ENCODE results near the gene DDX27.

Gene DDX27

GRCh38 chr20:49184691-49185070 lies 34.5 kb upstream of the DDX27 start:
- Histone ChIP-seq H3K9me2 (replicated peaks; ENCODE audit: control insufficient read depth, low read length) (no peaks in the 10 kb centered on the region), H3K79me2 (ENCODE audit: control insufficient read depth, low read length) (peaks cover 84% of the 10 kb centered on the region), H3K4me1 (ENCODE audit: control insufficient read depth, low read length) (peaks cover 47% of the 10 kb centered on the region), H3K4me2 (ENCODE audit: low read length) (no peak overlapping the region), H3F3A (ENCODE audit: control insufficient read depth, insufficient read depth) (0 out of 2 replicates have a peak, but pooled peaks cover 4% of the 10 kb centered on the region), H3K9me3 (ENCODE audit: control insufficient read depth, insufficient read depth, low read length) (no peaks in the 10 kb centered on the region), H3K27me3 (ENCODE audit: control insufficient read depth, low read length) (no peaks in the 10 kb centered on the region), H4K20me1 (ENCODE audit: control insufficient read depth, insufficient read depth, low read depth, low read length) (peaks cover 36% of the 10 kb centered on the region), H3K27ac (ENCODE audit: low read depth, low read length) (no peak overlapping the region), H3K36me3 (ENCODE audit: control insufficient read depth, low read length) (peaks cover 29% of the 10 kb centered on the region), H3K4me3 (ENCODE audit: low read length) (no peak overlapping the region)
- no peak for TF ChIP-seq CTCF (IDR thresholded peaks at IDR 0.05; ENCODE audit: low read depth, low read length, poor library complexity, severe bottlenecking)
- no peak for TF ChIP-seq EZH2phosphoT487 (IDR thresholded peaks at IDR 0.05; ENCODE audit: borderline replicate concordance, low read length)

- Histone ChIP-seq H3K4me1 (ENCODE audit: control insufficient read depth, low read length) (peaks cover 42% of the 10 kb centered on the region), H3K9me2 (replicated peaks; ENCODE audit: control insufficient read depth, low read length) (no peaks in the 10 kb centered on the region), H3F3A (ENCODE audit: control insufficient read depth, insufficient read depth) (no peaks in the 10 kb centered on the region), H3K27ac (ENCODE audit: low read depth, low read length) (no peak overlapping the region), H3K9me3 (ENCODE audit: control insufficient read depth, insufficient read depth, low read length) (no peaks in the 10 kb centered on the region), H3K4me3 (ENCODE audit: low read length) (no peak overlapping the region), H3K27me3 (ENCODE audit: control insufficient read depth, low read length) (0 out of 2 replicates have a peak, but pooled peaks cover 3% of the 10 kb centered on the region), H3K4me2 (ENCODE audit: low read length) (peak overlapping the region; percentile 16; the same call in 1 of the 2 replicates), H4K20me1 (ENCODE audit: control insufficient read depth, insufficient read depth, low read depth, low read length) (peaks cover 36% of the 10 kb centered on the region), H3K36me3 (ENCODE audit: control insufficient read depth, low read length) (peaks cover 29% of the 10 kb centered on the region), H3K79me2 (ENCODE audit: control insufficient read depth, low read length) (peaks cover 78% of the 10 kb centered on the region)
- TF ChIP-seq CTCF (IDR thresholded peaks at IDR 0.05; ENCODE audit: low read depth, low read length, poor library complexity, severe bottlenecking) (no peak), EZH2phosphoT487 (IDR thresholded peaks at IDR 0.05; ENCODE audit: borderline replicate concordance, low read length) (no peak)
These were observed 34.0 kb upstream of the DDX27 start for GRCh38 chr20:49185071-49185761.

GRCh38 chr20:49186535-49187329 lies 32.5 kb upstream of the DDX27 start:
- Histone ChIP-seq H3K36me3 (ENCODE audit: control insufficient read depth, low read length) (peaks cover 29% of the 10 kb centered on the region), H3K4me2 (ENCODE audit: low read length) (peak overlapping the region; percentile 88), H3K79me2 (ENCODE audit: control insufficient read depth, low read length) (peaks cover 63% of the 10 kb centered on the region), H3F3A (ENCODE audit: control insufficient read depth, insufficient read depth) (no peaks in the 10 kb centered on the region), H3K9me3 (ENCODE audit: control insufficient read depth, insufficient read depth, low read length) (no peaks in the 10 kb centered on the region), H3K27me3 (ENCODE audit: control insufficient read depth, low read length) (0 out of 2 replicates have a peak, but pooled peaks cover 6% of the 10 kb centered on the region), H3K4me3 (ENCODE audit: low read length) (peak overlapping the region; percentile 93), H3K9me2 (replicated peaks; ENCODE audit: control insufficient read depth, low read length) (no peaks in the 10 kb centered on the region), H3K27ac (ENCODE audit: low read depth, low read length) (peak overlapping the region; percentile 44), H4K20me1 (ENCODE audit: control insufficient read depth, insufficient read depth, low read depth, low read length) (peaks cover 31% of the 10 kb centered on the region), H3K4me1 (ENCODE audit: control insufficient read depth, low read length) (peaks cover 29% of the 10 kb centered on the region)
- TF ChIP-seq EZH2phosphoT487 (IDR thresholded peaks at IDR 0.05; ENCODE audit: borderline replicate concordance, low read length) = no peak

Measured in DOHH2 (cell line).